ENCODE measurements around the gene C11orf68. TPM values are rescaled to one million over a fixed set of nuclear protein-coding genes. Genes with fewer than 3 reads are reported as not detected.
"Not testable (repeated sequence)": the region's sequence is repeated elsewhere in the genome, so short reads cannot be mapped to it uniquely, and the experiment has no call there.

C11orf68 gene
- total RNA-seq, 2 experiments from 2014 or later: 27.5 to 37.8 TPM

DNA sequence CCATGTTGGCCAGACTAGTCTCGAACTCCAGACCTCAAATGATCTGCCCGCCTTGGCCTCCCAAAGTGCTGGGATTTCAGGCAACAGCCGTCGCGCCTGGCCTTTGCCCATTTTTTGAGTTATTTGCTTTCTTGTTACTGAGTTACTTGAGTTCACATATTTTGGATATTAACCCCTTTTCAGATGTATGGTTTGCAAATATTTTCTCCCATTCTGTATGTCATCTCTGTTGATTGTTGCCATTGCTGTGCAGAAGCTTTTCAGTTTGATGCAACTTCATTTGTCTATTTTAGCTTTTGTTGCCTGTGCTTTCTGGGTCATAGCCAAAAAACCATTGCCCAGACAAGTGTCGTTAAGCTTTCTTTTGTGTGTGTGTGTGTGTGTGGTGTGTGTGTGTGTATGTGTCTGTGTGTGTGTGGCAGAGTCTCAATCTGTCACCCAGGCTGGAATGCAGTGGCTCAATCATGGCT lies 33.2 kb upstream of the C11orf68 start:
- ATAC-seq: no peak
- no peak for DNase-seq
- Mint-ChIP-seq H3K27ac (no peak overlapping the region), H3K27me3 (peaks cover 4% of the 10 kb centered on the region), H3K9me3 (ENCODE audit: low read depth) (no peaks in the 10 kb centered on the region), H3K36me3 (no peaks in the 10 kb centered on the region), H3K4me3 (no peak overlapping the region), H3K4me1 (peaks cover 9% of the 10 kb centered on the region)
- CTCF ChIA-PET: interaction anchor here (1.2 to 2.3 kb wide), 3 partner anchors 16 to 67 kb away, joined by 3 to 7 read pairs (median 3); partner anchors contain the start of gene FIBP

DNA sequence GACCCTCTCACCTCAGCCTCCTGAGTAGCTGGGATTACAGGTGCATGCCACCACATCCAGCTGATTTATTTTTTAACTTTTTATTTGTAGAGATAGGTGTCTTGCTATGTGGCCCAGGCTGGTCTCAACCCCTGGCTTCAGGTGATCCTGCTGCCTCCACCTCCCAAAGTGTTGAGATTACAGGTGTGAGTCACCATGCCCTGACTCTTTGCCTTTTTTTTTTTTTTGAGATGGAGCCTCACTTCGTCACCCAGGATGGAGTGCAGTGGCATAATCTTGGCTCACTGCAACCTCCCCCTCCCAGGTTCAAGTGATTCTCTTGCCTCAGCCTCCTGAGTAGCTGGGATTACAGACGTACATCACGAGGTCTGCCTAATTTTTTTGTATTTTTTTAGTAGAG lies 32.8 kb upstream of the C11orf68 start:
- H3K36me3 Mint-ChIP-seq; H3K4me1 Mint-ChIP-seq; ATAC-seq; H3K4me3 Mint-ChIP-seq; H3K27me3 Mint-ChIP-seq; H3K27ac Mint-ChIP-seq; H3K9me3 Mint-ChIP-seq (ENCODE audit: low read depth); DNase-seq: not testable (repeated sequence)
- CTCF ChIA-PET: interaction anchor here (0.8 to 2.3 kb wide), 3 partner anchors 16 to 67 kb away, joined by 3 to 7 read pairs (median 3); partner anchors contain the start of gene FIBP

DNA sequence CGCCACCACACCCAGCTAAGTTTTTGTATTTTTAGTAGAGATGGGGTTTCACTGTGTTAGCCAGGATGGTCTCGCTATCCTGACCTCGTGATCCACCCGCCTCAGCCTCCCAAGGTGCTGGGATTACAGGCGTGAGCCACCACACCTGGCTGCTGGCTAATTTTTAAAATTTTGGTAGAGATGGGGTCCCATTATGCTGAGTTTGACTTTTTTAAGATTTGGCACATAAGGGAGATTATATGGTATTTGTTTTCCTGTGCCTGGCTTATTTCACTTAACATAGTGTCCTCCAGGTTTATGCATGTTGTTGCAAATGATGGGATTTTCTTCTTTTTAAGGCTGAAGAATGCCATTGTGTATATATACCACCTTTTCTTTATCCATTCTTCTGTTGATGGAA lies 31.8 kb upstream of the C11orf68 start:
- H3K27me3 Mint-ChIP-seq; H3K27ac Mint-ChIP-seq; H3K4me3 Mint-ChIP-seq; H3K9me3 Mint-ChIP-seq (ENCODE audit: low read depth); ATAC-seq; H3K4me1 Mint-ChIP-seq; DNase-seq; H3K36me3 Mint-ChIP-seq: not testable (repeated sequence)
- CTCF ChIA-PET: interaction anchor here (2.3 kb wide), 1 partner anchor 66 kb away, joined by 7 read pairs; no protein-coding TSS in a partner anchor

DNA sequence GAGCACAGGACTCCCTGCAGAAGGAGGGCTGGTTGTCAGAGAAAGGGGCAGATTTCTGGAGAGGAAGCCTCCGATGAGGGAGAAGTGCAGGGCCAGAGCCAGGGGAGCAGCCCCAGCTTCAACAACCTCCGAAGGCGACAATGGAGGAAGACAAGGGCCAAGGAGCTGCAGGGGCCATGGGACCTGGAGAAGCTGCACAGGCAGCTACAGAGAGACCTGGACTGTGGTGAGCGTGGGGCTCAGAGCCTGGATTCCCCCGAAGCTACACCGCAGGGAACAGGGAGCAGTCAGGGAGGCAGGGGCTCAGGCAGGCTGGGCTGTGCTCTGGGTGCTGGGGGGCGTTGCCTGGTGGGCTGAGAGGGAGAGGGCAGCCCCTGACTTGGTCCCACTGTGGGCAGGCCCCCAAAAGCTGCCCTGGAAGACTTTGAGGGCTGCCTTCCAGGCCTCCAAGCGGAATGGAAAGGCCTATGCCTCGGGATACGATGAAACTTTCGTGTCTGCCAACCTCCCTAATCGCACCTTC lies 28.8 kb upstream of the C11orf68 start:
- no peak for ATAC-seq
- Mint-ChIP-seq H3K36me3 (no peaks in the 10 kb centered on the region), H3K27me3 (peaks cover 4% of the 10 kb centered on the region)

DNA sequence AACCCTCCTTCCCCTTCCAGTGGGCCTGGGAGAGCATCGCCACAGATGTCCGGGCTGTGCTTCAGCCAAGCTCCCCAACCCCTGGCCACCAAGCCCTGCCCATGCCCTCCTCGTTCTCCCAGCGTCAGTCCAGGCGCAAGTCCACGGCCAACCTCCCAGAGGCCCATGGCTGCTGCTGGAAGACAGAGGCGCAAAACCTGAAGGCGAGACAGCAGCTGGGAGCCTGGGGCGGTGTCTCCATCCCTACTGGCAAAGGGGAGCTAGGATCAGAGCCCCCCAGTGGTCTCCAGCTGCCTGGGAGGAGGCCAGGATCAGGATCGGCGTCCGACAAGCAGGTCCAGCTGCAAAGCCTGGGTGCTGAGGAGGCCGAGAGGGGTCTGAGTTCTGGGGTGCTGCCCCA lies 28.3 kb upstream of the C11orf68 start:
- Mint-ChIP-seq H3K4me3 (no peak overlapping the region), H3K9me3 (ENCODE audit: low read depth) (no peaks in the 10 kb centered on the region), H3K27ac (no peak overlapping the region), H3K4me1 (no peaks in the 10 kb centered on the region), H3K36me3 (no peaks in the 10 kb centered on the region), H3K27me3 (peaks cover 4% of the 10 kb centered on the region)
- DNase-seq: no peak
- CTCF ChIA-PET: interaction anchor here (1.1 to 1.2 kb wide), 2 partner anchors 11 to 47 kb away, joined by 3 read pairs; partner anchors contain the start of gene FOSL1
- no peak for ATAC-seq

More for the DNA sequence above, 28.8 kb upstream of the C11orf68 start:
- Mint-ChIP-seq H3K9me3 (ENCODE audit: low read depth) (no peaks in the 10 kb centered on the region), H3K4me3 (no peak overlapping the region), H3K27ac (no peak overlapping the region), H3K4me1 (no peaks in the 10 kb centered on the region)
- DNase-seq: no peak
- CTCF ChIA-PET: interaction anchor here (1.2 kb wide), 2 partner anchors 11 to 47 kb away, joined by 3 read pairs; partner anchors contain the start of gene FOSL1

DNA sequence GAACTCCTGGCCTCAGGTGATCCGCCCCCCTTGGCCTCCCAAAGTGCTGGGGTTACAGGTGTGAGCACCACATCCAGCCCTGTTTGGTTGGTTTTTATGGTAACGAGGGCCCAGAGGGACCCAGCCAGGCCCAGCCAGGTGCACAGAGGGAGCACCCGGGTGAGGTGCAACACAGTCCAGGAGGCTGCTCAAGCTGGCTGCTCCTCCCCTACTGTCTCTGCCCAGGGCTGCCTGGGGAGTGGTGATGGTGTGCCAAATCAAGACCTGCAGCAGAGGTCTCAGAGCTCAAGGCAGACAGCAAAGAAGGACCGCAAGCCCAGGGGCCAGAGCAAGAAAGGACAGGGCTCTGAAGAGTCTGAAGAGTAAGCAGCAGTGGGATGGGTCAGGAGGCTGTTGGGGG lies 27.8 kb upstream of the C11orf68 start:
- Mint-ChIP-seq H3K9me3 (ENCODE audit: low read depth) (no peaks in the 10 kb centered on the region), H3K36me3 (no peaks in the 10 kb centered on the region), H3K27ac (no peak overlapping the region), H3K4me3 (no peak overlapping the region), H3K27me3 (peaks cover 4% of the 10 kb centered on the region), H3K4me1 (no peaks in the 10 kb centered on the region)
- ATAC-seq (no peak), DNase-seq (no peak)
- CTCF ChIA-PET: interaction anchor here (1.1 to 1.2 kb wide), 3 partner anchors 11 to 46 kb away, joined by 3 read pairs; partner anchors contain the start of gene FOSL1

DNA sequence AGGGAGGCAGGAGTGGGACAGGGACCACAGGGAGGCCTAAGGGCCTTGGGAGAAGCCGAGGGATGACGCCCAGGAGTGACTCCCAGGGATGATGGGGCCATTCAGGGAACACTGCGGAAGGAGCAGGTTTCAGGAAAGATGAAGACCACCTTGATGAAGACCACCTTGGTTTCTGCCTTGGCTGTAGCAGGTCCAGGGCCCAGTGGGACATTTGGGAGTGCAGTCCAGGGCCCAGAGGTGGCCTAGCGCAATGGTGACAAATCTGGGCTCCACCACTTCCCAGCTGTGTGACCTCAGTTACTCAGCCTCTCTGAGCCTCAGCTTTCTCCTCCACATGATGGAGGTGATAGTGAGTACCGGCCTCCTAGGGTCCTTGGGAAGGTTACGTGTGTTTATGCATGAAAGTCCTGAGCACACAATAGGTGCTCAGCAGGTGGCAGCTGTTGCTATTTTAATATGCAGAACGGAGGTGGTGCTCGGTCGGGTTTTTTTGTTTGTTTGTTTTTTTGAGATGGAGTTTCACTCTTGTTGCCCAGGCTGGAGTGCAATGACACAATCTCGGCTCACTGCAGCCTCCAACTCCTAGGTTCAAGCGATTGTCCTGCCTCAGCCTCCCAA lies 27.2 kb upstream of the C11orf68 start:
- no peaks in the 10 kb centered on the region for H3K36me3 Mint-ChIP-seq
- H3K4me1 Mint-ChIP-seq: peaks cover 4% of the 10 kb centered on the region
- H3K4me3 Mint-ChIP-seq: no peak overlapping the region
- H3K27ac Mint-ChIP-seq: no peak overlapping the region
- CTCF ChIA-PET: interaction anchor here (1.1 to 1.2 kb wide), 3 partner anchors 10 to 46 kb away, joined by 3 read pairs; partner anchors contain the start of gene FOSL1
- no peak for DNase-seq
- H3K9me3 Mint-ChIP-seq (ENCODE audit: low read depth): no peaks in the 10 kb centered on the region
- ATAC-seq: no peak
- H3K27me3 Mint-ChIP-seq: peaks cover 2% of the 10 kb centered on the region

DNA sequence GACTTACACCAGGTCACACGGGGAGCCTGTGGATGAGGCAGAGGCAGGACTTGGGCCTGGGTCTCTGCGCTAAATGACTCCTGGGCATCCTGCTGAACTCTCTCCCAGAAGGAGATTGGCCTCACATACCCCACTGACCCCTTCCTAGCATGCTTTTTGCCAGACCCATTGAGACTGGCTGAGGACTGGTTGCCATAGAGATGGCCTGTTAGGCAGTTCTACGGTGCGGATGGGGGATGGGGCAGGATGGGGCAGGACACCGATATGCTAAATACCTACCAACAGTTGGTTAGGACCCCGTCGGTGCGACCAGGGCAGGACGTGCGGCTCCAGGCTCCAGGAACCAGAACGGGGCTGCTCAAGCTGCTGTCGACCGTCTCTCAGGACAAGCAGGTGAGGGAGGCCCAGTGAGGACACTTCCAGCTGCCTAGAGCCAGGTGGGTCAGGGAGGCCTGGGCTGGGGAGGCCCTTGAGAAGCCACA lies 26.6 kb upstream of the C11orf68 start, which contains the start of gene TSGA10IP:
TSGA10IP (plus strand) TSS at position 51 of the 482 bp plus-strand sequence; CDS start at position 247, 196 bp downstream.
- H3K4me1 Mint-ChIP-seq: peaks cover 5% of the 10 kb centered on the region
- no peak for ATAC-seq
- CTCF ChIA-PET: no interaction called here
- DNase-seq: no peak
- no peaks in the 10 kb centered on the region for H3K36me3 Mint-ChIP-seq
- H3K27ac Mint-ChIP-seq: no peak within 1 kb of the TSS
- no peaks in the 10 kb centered on the region for H3K27me3 Mint-ChIP-seq
- H3K9me3 Mint-ChIP-seq (ENCODE audit: low read depth): no peaks in the 10 kb centered on the region
- H3K4me3 Mint-ChIP-seq: no peak within 1 kb of the TSS

DNA sequence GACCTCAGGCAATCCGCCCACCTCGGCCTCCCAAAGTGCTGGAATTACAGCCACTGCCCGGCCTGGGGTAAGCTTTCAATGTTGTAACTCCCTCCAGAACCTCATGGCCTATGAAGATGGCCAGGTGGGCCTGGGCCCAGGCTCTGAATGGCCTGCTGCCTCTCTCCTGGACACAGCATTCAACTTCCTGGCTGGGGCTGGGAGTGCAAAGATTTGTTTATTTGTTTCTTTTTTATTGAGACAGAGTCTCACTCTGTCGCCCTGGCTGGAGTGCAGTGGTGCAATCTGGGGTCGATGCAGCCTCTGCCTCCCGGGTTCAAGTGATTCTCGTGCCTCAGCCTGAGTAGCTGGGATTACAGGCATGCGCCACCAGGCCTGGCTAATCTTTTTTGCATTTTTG lies 25.9 kb upstream of the C11orf68 start:
- no peak for DNase-seq
- CTCF ChIA-PET: no interaction called here
- H3K9me3 Mint-ChIP-seq (ENCODE audit: low read depth): no peaks in the 10 kb centered on the region
- peaks cover 5% of the 10 kb centered on the region for H3K4me1 Mint-ChIP-seq
- H3K27me3 Mint-ChIP-seq: no peaks in the 10 kb centered on the region
- H3K4me3 Mint-ChIP-seq: no peak overlapping the region
- no peak for ATAC-seq
- H3K36me3 Mint-ChIP-seq: no peaks in the 10 kb centered on the region
- H3K27ac Mint-ChIP-seq: no peak overlapping the region

DNA sequence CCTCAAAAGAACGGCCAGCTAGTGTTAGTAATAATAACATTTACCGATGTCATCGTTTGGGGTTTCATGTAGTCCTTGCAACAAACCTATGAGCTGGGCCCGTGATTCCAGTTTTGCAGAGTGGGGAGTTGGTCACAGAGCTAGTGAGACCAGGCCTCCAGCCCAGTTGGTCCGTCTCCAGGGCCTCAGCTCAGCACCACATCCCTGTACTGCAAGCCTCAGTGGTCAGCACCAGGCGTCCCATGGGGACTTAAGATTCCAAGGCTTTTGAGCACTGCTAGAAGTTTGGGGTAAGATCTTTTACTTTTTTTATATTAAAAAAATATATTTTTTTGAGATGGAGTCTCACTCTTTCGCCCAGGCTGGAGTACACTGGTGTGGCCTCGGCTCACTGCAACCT lies 25.3 kb upstream of the C11orf68 start:
- peaks cover 5% of the 10 kb centered on the region for H3K4me1 Mint-ChIP-seq
- ATAC-seq: no peak
- H3K4me3 Mint-ChIP-seq: no peak overlapping the region
- CTCF ChIA-PET: interaction anchor here (0.8 to 1.0 kb wide), 2 partner anchors 13 to 23 kb away, joined by 3 read pairs; no protein-coding TSS in a partner anchor
- no peaks in the 10 kb centered on the region for H3K9me3 Mint-ChIP-seq (ENCODE audit: low read depth)
- H3K27ac Mint-ChIP-seq: no peak overlapping the region
- DNase-seq: no peak
- no peaks in the 10 kb centered on the region for H3K27me3 Mint-ChIP-seq
- H3K36me3 Mint-ChIP-seq: no peaks in the 10 kb centered on the region

DNA sequence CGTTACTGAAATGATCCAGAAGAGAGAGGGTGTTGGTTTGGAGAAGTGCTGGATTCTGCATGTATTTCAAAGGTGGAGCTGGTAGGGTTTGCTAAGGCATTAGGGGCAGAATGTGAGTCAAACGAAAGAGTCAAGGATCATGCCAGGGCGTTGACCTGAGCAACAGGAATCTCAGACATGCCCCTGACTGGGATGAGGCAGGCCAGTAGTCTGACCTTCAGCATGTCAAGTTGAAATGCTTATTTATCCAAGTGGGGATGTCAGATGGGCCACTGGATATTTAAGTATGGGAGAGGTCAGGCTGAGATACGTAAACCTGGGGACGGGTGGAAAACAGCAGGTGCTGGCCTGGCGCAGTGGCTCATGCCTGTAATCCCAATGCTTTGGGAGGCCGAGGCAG lies 23.7 kb upstream of the C11orf68 start:
- CTCF ChIA-PET: interaction anchor here (1.0 kb wide), 1 partner anchor 58 kb away, joined by 3 read pairs; no protein-coding TSS in a partner anchor
- Mint-ChIP-seq H3K36me3 (no peaks in the 10 kb centered on the region), H3K27ac (no peak overlapping the region), H3K4me1 (peaks cover 5% of the 10 kb centered on the region), H3K27me3 (peaks cover 1% of the 10 kb centered on the region), H3K9me3 (ENCODE audit: low read depth) (no peaks in the 10 kb centered on the region), H3K4me3 (no peak overlapping the region)
- DNase-seq (no peak), ATAC-seq (no peak)

DNA sequence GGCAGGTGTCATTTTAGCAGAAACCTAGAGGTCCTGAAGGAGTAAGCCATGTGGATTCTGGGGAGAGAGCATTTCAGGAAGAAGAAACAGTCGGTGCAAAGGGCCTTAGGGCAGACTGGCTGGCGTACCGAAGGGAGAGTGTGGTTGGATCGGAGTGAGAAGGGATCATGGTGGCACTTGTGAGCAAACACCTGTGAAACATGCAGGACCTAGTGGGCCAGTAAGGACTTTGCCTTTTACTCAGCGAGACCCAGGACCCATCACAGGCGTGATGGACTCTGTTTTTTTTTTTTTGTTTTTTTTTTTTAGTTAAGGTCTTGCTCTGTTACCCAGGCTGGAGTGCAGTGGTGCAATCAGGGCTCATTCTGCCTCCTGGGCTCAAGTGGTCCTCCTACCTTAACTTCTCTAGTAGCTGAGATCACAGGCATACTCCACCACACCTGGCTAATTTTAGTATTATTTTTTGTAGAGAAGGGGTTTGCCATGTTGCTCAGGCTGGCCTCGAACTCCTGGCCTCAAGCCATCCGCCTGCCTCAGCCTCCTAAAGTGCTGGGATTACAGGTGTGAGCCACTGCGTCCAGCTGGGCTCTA lies 23.0 kb upstream of the C11orf68 start:
- CTCF ChIA-PET: interaction anchor here (1.0 kb wide), 1 partner anchor 57 kb away, joined by 3 read pairs; no protein-coding TSS in a partner anchor
- DNase-seq (no peak), ATAC-seq (no peak)
- Mint-ChIP-seq H3K27ac (no peak overlapping the region), H3K9me3 (ENCODE audit: low read depth) (no peaks in the 10 kb centered on the region), H3K4me3 (no peak overlapping the region), H3K4me1 (peaks cover 5% of the 10 kb centered on the region), H3K27me3 (peaks cover 6% of the 10 kb centered on the region), H3K36me3 (no peaks in the 10 kb centered on the region)

DNA sequence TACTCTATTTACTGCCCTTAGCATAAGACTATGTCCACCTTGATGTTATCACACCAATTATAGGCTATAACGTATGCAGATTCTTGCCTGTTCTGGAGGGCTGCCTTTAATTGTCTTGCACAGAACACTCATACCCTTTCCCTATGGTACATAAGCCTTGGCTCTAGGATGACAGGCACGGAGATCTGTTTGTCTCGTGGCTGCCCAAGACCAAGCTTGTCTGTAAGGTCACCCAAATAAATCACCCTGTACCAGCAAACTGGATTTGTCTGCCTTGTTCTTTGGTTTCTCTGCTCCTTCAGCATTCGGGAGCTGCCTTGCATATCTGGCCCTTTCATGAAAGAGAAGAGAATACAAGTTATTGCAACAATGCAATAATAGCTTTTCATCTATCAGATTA lies 18.9 kb upstream of the C11orf68 start:
- peaks cover 5% of the 10 kb centered on the region for H3K4me1 Mint-ChIP-seq
- H3K27ac Mint-ChIP-seq: no peak overlapping the region
- ATAC-seq (no peak), DNase-seq (no peak)
- no peak overlapping the region for H3K4me3 Mint-ChIP-seq
- H3K27me3 Mint-ChIP-seq: peaks cover 8% of the 10 kb centered on the region
- CTCF ChIA-PET: interaction anchor here (0.8 to 3.0 kb wide), 4 partner anchors 18 to 53 kb away, joined by 3 to 14 read pairs (median 8); partner anchors contain the start of gene FIBP
- H3K36me3 Mint-ChIP-seq: no peaks in the 10 kb centered on the region
- H3K9me3 Mint-ChIP-seq (ENCODE audit: low read depth): no peaks in the 10 kb centered on the region

Data from activated CD8-positive, alpha-beta memory T cell treated with anti-CD3 and anti-CD28 coated beads, Interleukin-2, amount 10 ng/mL, durations not matched to agents 7 days and 5 days (primary cell).